GM12878 (cell line): ENCODE data around the gene HMGCL. TPM values are rescaled to one million over a fixed set of nuclear protein-coding genes. Genes with fewer than 3 reads are reported as not detected.

Experiments used
- CBX5 ChIP-seq: sonication (generic); IDR thresholded peaks from 2 replicates; pipeline ENCODE4 v1.6.1; 2016; ENCODE audit warnings: low read depth, moderate library complexity, mild to moderate bottlenecking, inconsistent platforms
- CHD4 ChIP-seq: fragments of 200-600 bp; sonication (generic); IDR thresholded peaks from 2 replicates; pipeline ENCODE4 v1.6.1; 2016; ENCODE audit warnings: mild to moderate bottlenecking
- EGR1 ChIP-seq, 2 experiments: IDR thresholded peaks; 1 replicate in 1 of 2; 2 replicates in 1 of 2; pipeline ENCODE4 v1.6.1; 2011 to 2012; ENCODE audit warnings: low read depth in 2 of 2, low read length in 2 of 2, borderline replicate concordance in 1 of 2, mild to moderate bottlenecking in 1 of 2, moderate library complexity in 1 of 2
- FOS ChIP-seq: IDR thresholded peaks from 3 replicates; pipeline ENCODE4 v1.6.1; 2011; ENCODE audit warnings: borderline replicate concordance; ENCODE audit not compliant: insufficient read length; ENCODE audit errors: extremely low read depth
- HDGF ChIP-seq: fragments of 450-650 bp; IDR thresholded peaks from 2 replicates; pipeline ENCODE4 v1.6.1; 2016; ENCODE audit warnings: antibody characterized with exemption
- IRF3 ChIP-seq: fragments of 450-650 bp; IDR thresholded peaks from 2 replicates; pipeline ENCODE4 v1.6.1; 2014; ENCODE audit warnings: mild to moderate bottlenecking
- JUND ChIP-seq: IDR thresholded peaks from 2 replicates; pipeline ENCODE4 v1.6.1; 2012; ENCODE audit warnings: low read depth, mild to moderate bottlenecking, low read length, improper control_type of control experiment, moderate library complexity
- MEF2B ChIP-seq: fragments of 450-650 bp; IDR thresholded peaks from 2 replicates; pipeline ENCODE4 v1.6.1; 2018; ENCODE audit warnings: mild to moderate bottlenecking, moderate library complexity; ENCODE audit not compliant: partially characterized antibody, poor library complexity, severe bottlenecking
- MXI1 ChIP-seq: fragments of 150-350 bp; IDR thresholded peaks from 2 replicates; pipeline ENCODE4 v1.6.1; 2011; ENCODE audit warnings: low read depth, mild to moderate bottlenecking, inconsistent platforms, low read length, improper control_type of control experiment
- MYB ChIP-seq: fragments of 150-350 bp; IDR thresholded peaks from 2 replicates; pipeline ENCODE4 v1.6.1; 2014; ENCODE audit warnings: mild to moderate bottlenecking, low read depth, low read length, borderline replicate concordance
- NFXL1 ChIP-seq: fragments of 450-650 bp; IDR thresholded peaks from 2 replicates; pipeline ENCODE4 v1.6.1; 2017; ENCODE audit warnings: antibody characterized with exemption, mild to moderate bottlenecking, borderline replicate concordance
- NR2F1 ChIP-seq: fragments of 450-650 bp; conservative IDR thresholded peaks from 2 replicates; pipeline ENCODE4 v1.6.1; 2017; ENCODE audit warnings: mild to moderate bottlenecking
- PBX3 ChIP-seq: IDR thresholded peaks from 2 replicates; pipeline ENCODE4 v1.6.1; 2011; ENCODE audit warnings: mild to moderate bottlenecking, low read depth, low read length, moderate library complexity; ENCODE audit not compliant: insufficient replicate concordance
- RBBP5 ChIP-seq: fragments of 200-600 bp; sonication (generic); conservative IDR thresholded peaks from 2 replicates; pipeline ENCODE4 v1.6.1; 2016
- SIX5 ChIP-seq: IDR thresholded peaks from 2 replicates; pipeline ENCODE4 v1.6.1; 2011; ENCODE audit warnings: mild to moderate bottlenecking, low read depth, low read length, moderate library complexity; ENCODE audit not compliant: severe bottlenecking
- SMAD5 ChIP-seq: IDR thresholded peaks from 2 replicates; pipeline ENCODE4 v1.6.1; 2016; ENCODE audit warnings: antibody characterized with exemption, low read depth
- STAT1 ChIP-seq: fragments of 450-650 bp; conservative IDR thresholded peaks from 2 replicates; pipeline ENCODE4 v1.6.1; 2014; ENCODE audit warnings: antibody characterized with exemption, mild to moderate bottlenecking
- TBL1XR1 ChIP-seq: IDR thresholded peaks from 2 replicates; pipeline ENCODE4 v1.6.1; 2012; ENCODE audit warnings: low read depth, low read length, improper control_type of control experiment
- USF2 ChIP-seq: IDR thresholded peaks from 2 replicates; pipeline ENCODE4 v1.6.1; 2011; ENCODE audit warnings: low read depth, low read length, improper control_type of control experiment, borderline replicate concordance
- ZBTB40 ChIP-seq: fragments of 450-650 bp; IDR thresholded peaks from 2 replicates; pipeline ENCODE4 v1.6.1; 2016; ENCODE audit warnings: mild to moderate bottlenecking, moderate library complexity, borderline replicate concordance
- ZSCAN29 ChIP-seq: fragments of 450-650 bp; IDR thresholded peaks from 2 replicates; pipeline ENCODE4 v1.6.1; 2017; ENCODE audit warnings: mild to moderate bottlenecking, moderate library complexity
- ZZZ3 ChIP-seq: IDR thresholded peaks from 2 replicates; pipeline ENCODE4 v1.6.1; 2011; ENCODE audit warnings: low read depth; ENCODE audit not compliant: control insufficient read depth, insufficient read length
- polyA plus RNA-seq, 11 experiments: library from polyadenylated mRNA; depleted of rRNA in 4 of 11; unstranded in 6 of 11; stranded (reverse) in 5 of 11; fragments of >200 nt; fragmentation: Nextera tagmentation in 4 of 11; fragmentation: Illumina TruSeq in 1 of 11; extraction: Ambion mirVana in 4 of 11; extraction: Trizol in 1 of 11; gene quantifications; 1 replicate in 1 of 11; 2 replicates in 10 of 11; pipeline versions ENCODE4 v1.2.1 to v1.2.3, GENCODE V29; 2011 to 2016; ENCODE audit warnings: inconsistent platforms in 2 of 11, missing spikeins in 2 of 11, low read depth in 1 of 11
- total RNA-seq, 4 experiments: library from RNA; depleted of rRNA in 3 of 4; stranded (reverse); fragments of >200 nt in 3 of 4; fragmentation: Illumina TruSeq in 1 of 4; extraction: Trizol in 1 of 4; gene quantifications; 2 replicates each; pipeline versions ENCODE4 v1.2.1 to v1.2.3, GENCODE V29; 2013 to 2021

Gene HMGCL
- total and polyA plus RNA-seq, 10 of the 15 experiments (the other 5 are each of a cell fraction or from before 2014, with no cell fraction given), result 29.4 to 127 (median 36.4) TPM

- TF ChIP-seq ZBTB40 (no peak; the same call in 1 of the 2 replicates), SIX5 (peak; percentile 46), MYB (no peak), IRF3 (peak; percentile 23; the same call in 1 of the 2 replicates), NR2F1 (no peak), SMAD5 (no peak), HDGF (no peak), CBX5 (no peak), NFXL1 (no peak), USF2 (no peak), ZZZ3 (no peak), FOS (no peak), STAT1 (no peak), MXI1 (peak; percentile 66), ZSCAN29 (no peak), JUND (no peak), EGR1 (IDR thresholded peaks at IDR 0.05; ENCODE audit: borderline replicate concordance in 1 of 2, low read depth in 2 of 2, low read length in 2 of 2) (peak in 1 of 2 experiments; percentile 71; a peak in 2 of 3 replicates), CHD4 (no peak), RBBP5 (no peak), TBL1XR1 (0 out of 2 replicates have a peak, but pooled peaks have one; percentile 15), PBX3 (peak; percentile 58), MEF2B (peak; percentile 33)
Observed at GRCh38 chr1:23800400-23801337, 24.6 kb downstream of the HMGCL start, which contains the start of gene GALE (continued).
